ENCODE measurements around the gene PAX5. TPM values are rescaled to one million over a fixed set of nuclear protein-coding genes. Genes with fewer than 3 reads are reported as not detected.

PAX5 gene
- total RNA-seq, 1 donor from 2014 or later = not detected

GRCh38 chr9:37031081-37031480 is 3.0 kb downstream of the PAX5 start:
- no peaks in the 10 kb centered on the region for H3K36me3 ChIP-seq
- H3K27me3 ChIP-seq = peaks cover 89% of the 10 kb centered on the region
- H3K9me3 ChIP-seq = no peaks in the 10 kb centered on the region
- TF ChIP-seq CTCF (IDR thresholded peaks at IDR 0.05) = no peak
- peaks cover 21 to 34% of the 10 kb centered on the region in 2 donors for H3K4me1 ChIP-seq
- H3K27ac ChIP-seq = no peak overlapping the region
- intact Hi-C loops (cut with DNase I) = loop anchor here (5.0 kb wide), 1 partner anchor 46 kb away; no protein-coding TSS in a partner anchor
- H3K4me3 ChIP-seq = no peak overlapping the region
- DNase-seq (ENCODE audit: low spot score in 2 of 2) = no peak

GRCh38 chr9:37030611-37030939 is 3.5 kb downstream of the PAX5 start:
- peaks cover 90% of the 10 kb centered on the region for H3K27me3 ChIP-seq
- no peak overlapping the region for H3K4me3 ChIP-seq
- H3K4me1 ChIP-seq = peaks cover 22 to 38% of the 10 kb centered on the region in 2 donors
- intact Hi-C loops (cut with DNase I) = loop anchor here (5.0 kb wide), 1 partner anchor 47 kb away; no protein-coding TSS in a partner anchor
- no peak for DNase-seq (ENCODE audit: low spot score in 2 of 2)
- no peak for TF ChIP-seq CTCF (IDR thresholded peaks at IDR 0.05)
- no peak overlapping the region for H3K27ac ChIP-seq
- no peaks in the 10 kb centered on the region for H3K36me3 ChIP-seq
- H3K9me3 ChIP-seq = no peaks in the 10 kb centered on the region

GRCh38 chr9:37029776-37030610 is 4.1 kb downstream of the PAX5 start:
- DNase-seq (ENCODE audit: low spot score in 2 of 2) = no peak
- Histone ChIP-seq H3K27me3 (peaks cover 86% of the 10 kb centered on the region), H3K9me3 (no peaks in the 10 kb centered on the region), H3K36me3 (no peaks in the 10 kb centered on the region), H3K4me1 (peaks cover 21 to 42% of the 10 kb centered on the region in 2 donors), H3K27ac (no peak overlapping the region), H3K4me3 (peak overlapping the region in 1 of 2 donors; percentile 6)
- intact Hi-C loops (cut with DNase I) = loop anchor here (5.0 kb wide), 1 partner anchor 47 kb away; no protein-coding TSS in a partner anchor
- no peak for TF ChIP-seq CTCF (IDR thresholded peaks at IDR 0.05)

GRCh38 chr9:37029304-37029775 is 4.7 kb downstream of the PAX5 start:
- intact Hi-C loops (cut with DNase I) = no loop called here
- Histone ChIP-seq H3K27ac (no peak overlapping the region), H3K36me3 (no peaks in the 10 kb centered on the region), H3K4me3 (peak overlapping the region in 1 of 2 donors; percentile 6), H3K9me3 (no peaks in the 10 kb centered on the region), H3K27me3 (peaks cover 81% of the 10 kb centered on the region), H3K4me1 (peaks cover 21 to 39% of the 10 kb centered on the region in 2 donors)
- DNase-seq (ENCODE audit: low spot score in 2 of 2) = no peak
- no peak for TF ChIP-seq CTCF (IDR thresholded peaks at IDR 0.05)

GRCh38 chr9:37028420-37029031 is 5.5 kb downstream of the PAX5 start:
- Histone ChIP-seq H3K27ac (no peak overlapping the region), H3K27me3 (peaks cover 80% of the 10 kb centered on the region), H3K4me3 (no peak overlapping the region), H3K4me1 (peaks cover 21 to 37% of the 10 kb centered on the region in 2 donors), H3K36me3 (no peaks in the 10 kb centered on the region), H3K9me3 (no peaks in the 10 kb centered on the region)
- intact Hi-C loops (cut with DNase I) = no loop called here
- DNase-seq (ENCODE audit: low spot score in 2 of 2) = no peak
- TF ChIP-seq CTCF (IDR thresholded peaks at IDR 0.05) = no peak

Measured in ascending aorta (tissue), 2 donors.